ENCODE measurements around the gene SPATA9. TPM values are rescaled to one million over a fixed set of nuclear protein-coding genes. Genes with fewer than 3 reads are reported as not detected.
A peak's percentile ranks its signal among the peaks of the same experiment; 100 is the strongest.

Gene SPATA9
- total and polyA plus RNA-seq, 2 of the 8 experiments (the other 6 are each of a cell fraction or from before 2014, with no cell fraction given) = not detected

DNA sequence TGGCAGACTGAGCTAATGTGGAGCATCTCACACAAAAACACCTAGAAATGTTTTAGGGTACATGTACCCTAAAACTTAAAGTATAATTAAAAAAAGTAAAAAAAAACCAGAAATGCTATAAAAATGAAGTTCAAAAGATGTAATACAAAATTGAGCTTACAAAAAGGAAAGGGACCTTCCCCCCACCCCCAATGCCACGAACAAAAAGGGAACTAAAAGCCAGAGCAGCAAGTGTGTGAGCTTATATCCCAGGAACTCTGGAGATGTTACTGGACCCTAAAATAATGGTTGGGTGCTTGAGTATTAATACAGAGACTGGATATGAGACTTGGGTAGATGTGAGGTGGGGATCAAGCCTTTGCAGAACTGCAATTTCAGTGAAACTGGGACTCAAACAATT is 11.0 kb downstream of the SPATA9 start:
- Histone ChIP-seq H3K4me2 (ENCODE audit: insufficient read depth in 1 of 2, low read depth in 2 of 2, low read length in 2 of 2) (no peak overlapping the region), H4K5ac (ENCODE audit: insufficient read length, low read depth, low read length) (no peak overlapping the region), H3K56ac (replicated peaks; ENCODE audit: insufficient read length, low read depth, low read length) (no peak overlapping the region), H3K4ac (replicated peaks; ENCODE audit: insufficient read length, low read depth, low read length) (no peak overlapping the region), H2BK120ac (replicated peaks; ENCODE audit: low read depth, low read length) (no peak overlapping the region), H3K79me2 (ENCODE audit: control insufficient read depth in 1 of 2, insufficient read depth in 2 of 2, low read length in 2 of 2) (no peaks in the 10 kb centered on the region), H3K4me3 (ENCODE audit: extremely low read depth in 1 of 4, insufficient read depth in 2 of 4, low read depth in 3 of 4, low read length in 4 of 4) (no peak overlapping the region), H4K8ac (ENCODE audit: extremely low read depth, insufficient read depth, low read length) (no peak overlapping the region), H2BK12ac (ENCODE audit: low read depth, low read length) (no peak overlapping the region), H2AFZ (ENCODE audit: low read length) (peak overlapping the region; percentile 81; the same call in 1 of the 2 replicates), H3K9ac (replicated peaks in 1 of 4; ENCODE audit: extremely low read depth in 1 of 4, low read depth in 3 of 4, low read length in 3 of 4) (no peak overlapping the region), H3K27me3 (replicated peaks in 1 of 4; ENCODE audit: control insufficient read depth in 3 of 4, extremely low read depth in 1 of 4, insufficient read depth in 3 of 4, low read length in 3 of 4) (no peaks in the 10 kb centered on the region), H2BK5ac (ENCODE audit: low read depth, low read length) (no peak overlapping the region), H3K9me3 (ENCODE audit: insufficient read depth in 2 of 2, low read depth in 1 of 2, low read length in 1 of 2) (no peaks in the 10 kb centered on the region), H2BK20ac (ENCODE audit: low read length) (no peak overlapping the region), H3K18ac (ENCODE audit: extremely low read depth, low read length) (no peak overlapping the region), H3K4me1 (replicated peaks in 1 of 4; ENCODE audit: control insufficient read depth in 3 of 4, insufficient read depth in 4 of 4, low read length in 3 of 4) (no peaks in the 10 kb centered on the region), H2BK15ac (ENCODE audit: low read length) (no peak overlapping the region), H4K20me1 (replicated peaks in 1 of 2; ENCODE audit: control insufficient read depth in 1 of 2, insufficient read depth in 2 of 2, low read length in 2 of 2) (no peaks in the 10 kb centered on the region), H3K23me2 (ENCODE audit: low read depth, low read length) (no peaks in the 10 kb centered on the region; the same call in 1 of the 2 replicates), H3K79me1 (ENCODE audit: low read depth, low read length) (no peaks in the 10 kb centered on the region), H3K14ac (ENCODE audit: insufficient read length) (no peak overlapping the region), H3K23ac (ENCODE audit: insufficient read length) (no peak overlapping the region), H3K27ac (ENCODE audit: low read depth, low read length) (no peak overlapping the region), H3K36me3 (ENCODE audit: control insufficient read depth in 2 of 4, insufficient read depth in 4 of 4, low read length in 3 of 4) (no peaks in the 10 kb centered on the region), H4K91ac (replicated peaks; ENCODE audit: insufficient read length, low read length) (no peak overlapping the region), H2AK5ac (ENCODE audit: low read depth, low read length) (no peak overlapping the region)
- 82% methylated on average over 1 of the region's 1 CpG; no CpG with 5 or more reads in 1 of the 2 experiments for WGBS, 2 experiments (ENCODE audit: extremely low coverage in 1 of 2, insufficient coverage in 1 of 2, insufficient read length in 1 of 2, insufficient replicate concordance in 2 of 2, low coverage in 1 of 2, low lambda C conversion rate in 2 of 2, missing lambda C conversion rate in 1 of 2)
- ChIA-PET CTCF (ENCODE audit: partially characterized antibody) (interaction anchor here (0.6 to 0.8 kb wide), 2 partner anchors 177 to 354 kb away, joined by 3 to 6 read pairs; no protein-coding TSS in a partner anchor), POLR2A (ENCODE audit: partially characterized antibody) (no interaction called here)
- TF ChIP-seq SUZ12 (IDR thresholded peaks at IDR 0.05; ENCODE audit: low read length) = no peak
- DNase-seq (ENCODE audit: low read depth in 1 of 2, low spot score in 2 of 2) = no peak
- no peak for FAIRE-seq
